Stomach (tissue), 9 donors: ENCODE results near the gene UST. TPM values are rescaled to one million over a fixed set of nuclear protein-coding genes. Genes with fewer than 3 reads are reported as not detected.

Experiments
- DNase-seq, 2 donors: peaks; one replicate each; pipeline versions ENCODE4 v3.0.0 to v3.0.0-alpha.2; 2013 to 2019
- H3K27ac ChIP-seq, 5 donors: fragments of 200-600 bp in 4 of 5; sonication (generic) in 4 of 5; one replicate each; pipeline ENCODE4 v1.5.1; 2013 to 2019; ENCODE audit warnings: mild to moderate bottlenecking in 1 of 5, moderate library complexity in 1 of 5
- H3K27me3 ChIP-seq, 3 donors: fragments of 200-600 bp; sonication (generic); one replicate each; pipeline ENCODE4 v1.5.1; 2017 to 2019; ENCODE audit warnings: mixed run types in 1 of 3
- H3K36me3 ChIP-seq, 4 donors: fragments of 200-600 bp; sonication (generic); 1 replicate in 3 of 4; 2 replicates in 1 of 4; pipeline ENCODE4 v1.5.1; 2016 to 2019
- H3K4me1 ChIP-seq, 4 donors: fragments of 200-600 bp; sonication (generic); one replicate each; pipeline ENCODE4 v1.5.1; 2016 to 2019
- H3K4me3 ChIP-seq, 4 donors: fragments of 200-600 bp; sonication (generic) in 3 of 4; one replicate each; pipeline ENCODE4 v1.5.1; 2016 to 2019; ENCODE audit warnings: mild to moderate bottlenecking in 1 of 4
- H3K9me3 ChIP-seq, 4 donors: fragments of 200-600 bp; sonication (generic); one replicate each; pipeline ENCODE4 v1.5.1; 2016 to 2019
- CTCF ChIP-seq, 7 experiments: fragments of 450-650 bp in 4 of 7; fragments of 200-600 bp in 3 of 7; sonication (generic) in 3 of 7; IDR thresholded peaks; one replicate each; pipeline ENCODE4 v1.5.1; 2016 to 2019; ENCODE audit warnings: antibody characterized with exemption in 7 of 7, control low read depth in 2 of 7, mild to moderate bottlenecking in 1 of 7
- EP300 ChIP-seq: sonication (generic); formaldehyde crosslinking; IDR thresholded peaks from one replicate; pipeline ENCODE4 v1.6.1; 2017; ENCODE audit warnings: antibody characterized with exemption
- POLR2A ChIP-seq, 4 donors: fragments of 450-650 bp; IDR thresholded peaks; one replicate each; pipeline ENCODE4 v1.6.1; 2016; ENCODE audit warnings: antibody characterized with exemption in 4 of 4, control low read depth in 2 of 4, mild to moderate bottlenecking in 1 of 4, moderate library complexity in 1 of 4
- POLR2AphosphoS5 ChIP-seq, 3 donors: sonication (generic); formaldehyde crosslinking; IDR thresholded peaks; one replicate each; pipeline ENCODE4 v1.6.1; 2016; ENCODE audit warnings: antibody characterized with exemption in 3 of 3
- WGBS, 5 donors: extraction: QIAGEN DNeasy Blood & Tissue Kit in 3 of 5; methylation state at CpG; one replicate each; pipeline versions ENCODE4 v1.1.5 to v1.1.7; 2013 to 2018; 5-methylcytosine and 5-hydroxymethylcytosine counted together
- intact Hi-C: fragments of 100-400 bp; cut with DNase I; formaldehyde crosslinking; loops from one replicate; pipeline ENCODE4 v1.15.1; 2023; ENCODE audit warnings: low total_unique reads
- polyA plus RNA-seq, 3 donors: library from polyadenylated mRNA; stranded (reverse); fragments of 200-250 nt; gene quantifications; one replicate each; pipeline ENCODE4 v1.2.3, GENCODE V29; 2013
- total RNA-seq, 5 donors: library from RNA; depleted of rRNA; stranded (reverse); fragments of >200 nt; gene quantifications; one replicate each; pipeline versions ENCODE4 v1.1.0 to v1.2.3, GENCODE V29; 2014 to 2016
- donor health status: healthy with polysubstance abuse.
- donor health status: Bipolar disorder and iron deficiency.
- donor health status: healthy.

Gene UST
- total and polyA plus RNA-seq, 8 donors, result 2.2 to 45.8 (median 8.9) TPM

DNA sequence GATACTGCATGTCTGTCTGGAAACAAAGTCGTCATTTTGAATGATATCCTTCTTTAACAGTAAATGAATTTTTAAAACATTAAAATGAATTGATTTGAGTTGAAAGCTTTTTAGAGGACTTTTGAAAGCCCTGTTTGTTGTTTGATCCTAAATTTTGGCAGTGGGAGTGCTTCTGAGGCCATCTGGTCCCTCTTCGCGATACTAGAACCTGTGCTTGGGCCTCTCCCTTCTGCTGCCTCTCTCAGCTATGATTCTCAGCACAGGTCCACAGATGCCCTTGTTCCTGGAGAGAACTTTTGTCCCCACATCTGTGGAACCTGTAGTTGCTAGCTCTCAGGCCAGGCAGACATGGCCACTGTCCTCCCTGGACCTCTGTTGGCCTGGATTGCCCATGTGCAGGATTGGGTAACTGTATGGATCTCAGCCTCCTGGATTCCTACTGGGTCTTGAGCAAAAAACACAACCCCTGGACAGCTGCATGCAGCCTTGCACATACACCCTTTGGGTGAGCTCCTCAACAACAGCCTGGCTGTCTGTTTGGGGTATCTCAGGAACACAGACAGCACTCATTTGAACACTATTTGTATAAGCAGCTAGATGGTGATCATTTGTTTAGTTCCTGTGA is 21.9 kb downstream of the UST start:
- H3K27ac ChIP-seq, result no peak overlapping the region
- peaks cover 0 to 35% (median 10%) of the 10 kb centered on the region in 4 donors for H3K4me1 ChIP-seq
- WGBS, 5 donors, result 90 to 99% (median 91%) methylated on average over 3 of the region's 3 CpGs
- H3K9me3 ChIP-seq, result no peaks in the 10 kb centered on the region
- H3K36me3 ChIP-seq, result no peaks in the 10 kb centered on the region
- DNase-seq, result no peak
- H3K4me3 ChIP-seq, result no peak overlapping the region
- no peaks in the 10 kb centered on the region for H3K27me3 ChIP-seq
- TF ChIP-seq POLR2AphosphoS5 (IDR thresholded peaks at IDR 0.05) (no peak), CTCF (IDR thresholded peaks at IDR 0.05) (no peak), EP300 (no peak), POLR2A (IDR thresholded peaks at IDR 0.05) (no peak)
- intact Hi-C loops, result no loop called here

DNA sequence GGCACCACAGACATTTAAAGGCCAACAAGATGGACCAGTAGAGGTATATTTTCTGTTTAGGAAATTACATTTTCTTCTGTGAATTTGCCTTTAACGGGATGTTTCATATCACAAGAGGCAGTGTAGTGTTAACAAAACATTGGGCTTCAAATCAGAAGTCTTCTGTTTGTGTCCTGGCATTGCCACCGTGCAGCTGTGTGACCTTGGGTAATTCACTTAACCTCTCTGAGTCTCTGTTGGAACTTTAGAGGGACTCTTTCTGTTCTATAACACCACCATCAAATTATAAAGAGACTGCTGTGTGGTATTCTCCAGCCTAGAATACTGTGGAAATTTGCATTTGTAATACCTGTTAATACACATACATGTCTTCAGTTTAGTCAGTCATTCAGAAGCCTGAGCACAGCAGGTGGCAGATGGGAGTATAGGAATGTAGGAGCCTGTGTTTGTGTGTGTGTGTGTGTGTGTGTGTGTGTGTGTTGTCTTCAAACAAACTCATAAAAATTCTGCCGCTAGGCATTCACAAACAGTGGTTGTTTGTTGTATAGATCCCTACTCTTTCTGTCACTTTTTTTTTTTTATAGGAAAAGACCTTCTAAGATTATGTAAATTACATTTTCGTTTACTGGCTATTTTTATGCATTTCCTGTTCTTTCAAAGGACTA is 22.6 kb downstream of the UST start:
- WGBS, 5 donors, result 67 to 82% (median 80%) methylated on average over 4 of the region's 4 CpGs
- H3K4me3 ChIP-seq, result no peak overlapping the region
- H3K36me3 ChIP-seq, result no peaks in the 10 kb centered on the region
- peaks cover 0 to 35% (median 10%) of the 10 kb centered on the region in 4 donors for H3K4me1 ChIP-seq
- intact Hi-C loops, result no loop called here
- no peak for TF ChIP-seq POLR2A (IDR thresholded peaks at IDR 0.05)
- no peak for TF ChIP-seq CTCF (IDR thresholded peaks at IDR 0.05)
- TF ChIP-seq EP300, result no peak
- TF ChIP-seq POLR2AphosphoS5 (IDR thresholded peaks at IDR 0.05), result no peak
- no peaks in the 10 kb centered on the region for H3K27me3 ChIP-seq
- no peak overlapping the region for H3K27ac ChIP-seq
- no peaks in the 10 kb centered on the region for H3K9me3 ChIP-seq
- no peak for DNase-seq

DNA sequence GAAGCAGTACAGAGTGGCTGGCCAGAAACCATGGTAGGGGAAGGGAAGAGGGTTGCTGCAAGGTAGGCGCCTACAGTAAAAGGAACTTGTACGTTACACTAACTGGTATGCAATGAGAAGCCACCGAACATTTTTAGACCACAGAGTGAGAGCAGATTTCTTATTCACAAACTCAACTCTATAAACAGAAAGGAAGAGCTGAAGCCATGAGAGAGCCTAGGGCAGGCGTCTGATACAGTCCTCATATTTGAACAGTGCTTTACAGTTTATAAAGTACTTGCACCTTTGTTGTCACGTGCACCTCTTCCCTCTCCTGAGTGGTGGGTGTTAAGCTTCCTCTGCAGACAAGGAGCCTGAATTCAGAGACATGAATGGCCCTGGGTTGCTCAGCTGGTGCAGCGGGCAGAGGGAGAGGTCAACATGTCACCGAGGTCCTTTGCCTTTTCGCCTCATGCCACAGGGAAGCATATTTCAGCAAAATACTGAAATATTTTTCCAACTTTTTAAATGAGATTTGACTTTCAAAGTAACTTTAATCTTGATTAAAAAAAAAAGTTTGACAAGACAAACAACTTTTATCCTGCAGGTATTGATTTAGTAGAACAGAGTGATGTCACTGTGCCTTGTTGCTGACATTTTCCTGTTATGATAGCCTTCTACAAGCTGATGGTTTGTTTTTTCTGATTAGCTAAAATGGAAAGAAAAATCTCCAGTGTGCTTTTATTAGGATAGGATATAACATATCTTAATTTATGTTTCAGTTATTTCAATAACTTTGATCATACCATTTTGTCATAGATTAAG is 23.8 kb downstream of the UST start:
- Histone ChIP-seq H3K4me1 (peaks cover 0 to 39% (median 10%) of the 10 kb centered on the region in 4 donors), H3K27me3 (no peaks in the 10 kb centered on the region), H3K36me3 (no peaks in the 10 kb centered on the region), H3K4me3 (no peak overlapping the region), H3K27ac (no peak overlapping the region), H3K9me3 (no peaks in the 10 kb centered on the region)
- no peak for TF ChIP-seq POLR2A (IDR thresholded peaks at IDR 0.05)
- TF ChIP-seq POLR2AphosphoS5 (IDR thresholded peaks at IDR 0.05), result no peak
- no peak for TF ChIP-seq CTCF (IDR thresholded peaks at IDR 0.05)
- TF ChIP-seq EP300, result no peak
- WGBS, 5 donors, result 61 to 84% (median 67%) methylated on average over 8 of the region's 8 CpGs
- no peak for DNase-seq
- intact Hi-C loops, result no loop called here

DNA sequence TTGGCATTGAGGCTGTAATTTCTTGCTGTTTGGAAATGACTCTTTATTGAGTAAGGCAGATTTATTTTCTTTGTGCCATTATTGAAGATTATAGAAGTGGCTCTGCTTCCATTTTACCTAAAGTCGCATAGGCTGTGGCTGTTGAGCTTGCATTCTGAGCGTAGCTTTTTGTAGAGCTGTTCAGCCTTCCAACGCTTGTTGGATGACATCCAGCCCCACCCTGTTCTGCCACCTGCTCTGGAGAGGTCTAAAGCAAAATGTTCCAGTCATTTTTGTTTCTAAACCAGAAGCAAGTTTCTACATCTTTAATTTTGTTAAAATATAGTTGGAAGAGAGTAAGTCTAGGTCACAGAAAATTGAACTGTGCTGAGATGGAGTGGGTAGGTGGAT is 24.4 kb downstream of the UST start:
- H3K9me3 ChIP-seq, result no peaks in the 10 kb centered on the region
- peak; percentile 33 to 72 for DNase-seq
- 17 to 57% (median 39%) methylated on average over 3 of the region's 3 CpGs for WGBS, 5 donors

More for the DNA sequence above, 24.4 kb downstream of the UST start:
- Histone ChIP-seq H3K4me3 (no peak overlapping the region), H3K4me1 (peaks cover 0 to 43% (median 11%) of the 10 kb centered on the region in 4 donors), H3K36me3 (no peaks in the 10 kb centered on the region), H3K27ac (no peak overlapping the region), H3K27me3 (no peaks in the 10 kb centered on the region)
- intact Hi-C loops, result no loop called here
- TF ChIP-seq CTCF (IDR thresholded peaks at IDR 0.05) (no peak), POLR2A (IDR thresholded peaks at IDR 0.05) (no peak), EP300 (no peak), POLR2AphosphoS5 (IDR thresholded peaks at IDR 0.05) (no peak)
